NCI-H345 treated with DMSO at 0.1 percent for 48 hours (cell line): ENCODE measurements around the gene ENOSF1.
A peak's percentile ranks its signal among the peaks of the same experiment; 100 is the strongest.

Experiments used
- DNase-seq: peaks from one replicate; lab custom pipeline; 2025; ENCODE audit not compliant: unreplicated experiment; lab: John Stamatoyannopoulos, UW

ENOSF1 gene

GRCh38 chr18:675307-675706 lies 37.1 kb downstream of the ENOSF1 start:
- DNase-seq = no peak

- DNase-seq = no peak
Measured at GRCh38 chr18:673769-674168, 38.7 kb downstream of the ENOSF1 start.

GRCh38 chr18:673317-673716 lies 39.1 kb downstream of the ENOSF1 start:
- no peak for DNase-seq

- DNase-seq = no peak
Measured at GRCh38 chr18:671405-671804, 41.0 kb downstream of the ENOSF1 start.

GRCh38 chr18:670522-670921 lies 41.9 kb downstream of the ENOSF1 start:
- no peak for DNase-seq

- no peak for DNase-seq
Measured at GRCh38 chr18:669077-669476, 43.4 kb downstream of the ENOSF1 start.

- no peak for DNase-seq
Measured at GRCh38 chr18:668260-668659, 44.2 kb downstream of the ENOSF1 start.

- no peak for DNase-seq
Measured at GRCh38 chr18:666628-667027, 45.8 kb downstream of the ENOSF1 start.

GRCh38 chr18:666177-666576 lies 46.3 kb downstream of the ENOSF1 start:
- DNase-seq = no peak

GRCh38 chr18:662197-662596 lies 50.2 kb downstream of the ENOSF1 start:
- no peak for DNase-seq

- DNase-seq = no peak
Measured at GRCh38 chr18:659597-659996, 52.8 kb downstream of the ENOSF1 start.

- no peak for DNase-seq
Measured at GRCh38 chr18:658947-659533, 53.4 kb downstream of the ENOSF1 start.

GRCh38 chr18:658001-658946 lies 54.2 kb downstream of the ENOSF1 start:
- DNase-seq = peak; percentile 84

- DNase-seq = peak; percentile 81
Measured at GRCh38 chr18:657311-658000, 55.0 kb downstream of the ENOSF1 start, which contains the start of gene TYMS. TYMS (plus strand) TSS chr18:657653; CDS start chr18:657743, 90 bp downstream.

GRCh38 chr18:655445-655844 lies 57.0 kb downstream of the ENOSF1 start:
- no peak for DNase-seq

GRCh38 chr18:654601-655000 lies 57.8 kb downstream of the ENOSF1 start:
- DNase-seq = no peak

- no peak for DNase-seq
Measured at GRCh38 chr18:653512-653911, 58.9 kb downstream of the ENOSF1 start.

- no peak for DNase-seq
Measured at GRCh38 chr18:652131-652530, 60.3 kb downstream of the ENOSF1 start.

GRCh38 chr18:650428-650858 lies 62.0 kb downstream of the ENOSF1 start:
- DNase-seq = no peak

GRCh38 chr18:649341-649740 lies 63.1 kb downstream of the ENOSF1 start:
- no peak for DNase-seq

GRCh38 chr18:647304-647703 lies 65.1 kb downstream of the ENOSF1 start:
- DNase-seq = no peak
